IMR-90 (cell line): Measurements from ENCODE around the gene LMO1. TPM values are rescaled to one million over a fixed set of nuclear protein-coding genes. Genes with fewer than 3 reads are reported as not detected.

Source experiments
- ATAC-seq: fragments of 200-7000 bp; cut with Tn5 transposase; 2 replicates; pipeline ENCODE4 v1.9.1; 2020; ENCODE audit warnings: low read depth, mild to moderate bottlenecking, moderate library complexity
- BruUV-seq: library from RNA; stranded (reverse); fragments of 400-500 nt; replicated peaks from 2 replicates; lab custom pipeline; 2021; lab: Mats Ljungman, UMichigan
- CTCF ChIA-PET: fragments of 300-600 bp; formaldehyde crosslinking; extraction: SDS; loops from one replicate; lab custom pipeline; 2021; ENCODE audit warnings: antibody characterized with exemption; lab: Yijun Ruan, JAX
- POLR2A ChIA-PET: fragments of 300-600 bp; sonication (Branson Sonifier 250); formaldehyde crosslinking; loops from one replicate; lab custom pipeline; 2022; ENCODE audit warnings: antibody characterized with exemption; ENCODE audit not compliant: unreplicated experiment; lab: Charles Lee
- DNase-seq: peaks from one replicate; pipeline ENCODE4 v3.0.0; 2013
- H2AFZ ChIP-seq: replicated peaks from 2 replicates; pipeline ENCODE3; 2013; ENCODE audit warnings: low read length, mild to moderate bottlenecking; ENCODE audit not compliant: poor library complexity
- H2AK5ac ChIP-seq: 2 replicates; pipeline ENCODE4 v1.6.1; 2013; ENCODE audit warnings: low read depth, low read length, inconsistent platforms
- H2AK9ac ChIP-seq: replicated peaks from 2 replicates; pipeline ENCODE3; 2013; ENCODE audit warnings: mild to moderate bottlenecking, low read depth, low read length, moderate library complexity; ENCODE audit not compliant: poor library complexity
- H2BK120ac ChIP-seq: 2 replicates; pipeline ENCODE4 v1.6.1; 2013; ENCODE audit warnings: low read depth, low read length, inconsistent platforms
- H2BK15ac ChIP-seq: 3 replicates; pipeline ENCODE4 v1.6.1; 2013; ENCODE audit warnings: low read depth, low read length, inconsistent platforms
- H2BK20ac ChIP-seq: 2 replicates; pipeline ENCODE4 v1.6.1; 2013; ENCODE audit warnings: low read depth, mild to moderate bottlenecking, inconsistent platforms, low read length, moderate library complexity
- H2BK5ac ChIP-seq: 2 replicates; pipeline ENCODE4 v1.6.1; 2013; ENCODE audit warnings: mild to moderate bottlenecking, low read depth, low read length, inconsistent platforms; ENCODE audit not compliant: poor library complexity, severe bottlenecking
- H3K14ac ChIP-seq: replicated peaks from 2 replicates; pipeline ENCODE4 v1.6.1; 2013; ENCODE audit warnings: low read depth, low read length, inconsistent platforms
- H3K18ac ChIP-seq: 2 replicates; pipeline ENCODE4 v1.6.1; 2013; ENCODE audit warnings: low read depth, low read length, control low read depth
- H3K23ac ChIP-seq: 2 replicates; pipeline ENCODE4 v1.6.1; 2013; ENCODE audit warnings: low read depth, low read length, inconsistent platforms
- H3K27ac ChIP-seq: 2 replicates; pipeline ENCODE4 v1.5.1; 2013; ENCODE audit warnings: mild to moderate bottlenecking, control low read depth, low read length; ENCODE audit not compliant: insufficient read depth
- H3K27me3 ChIP-seq: 2 replicates; pipeline ENCODE4 v1.6.1; 2013; ENCODE audit warnings: low read length; ENCODE audit not compliant: control insufficient read depth, insufficient read depth
- H3K36me3 ChIP-seq: 2 replicates; pipeline ENCODE4 v1.6.1; 2013; ENCODE audit warnings: low read length, mixed read lengths; ENCODE audit not compliant: control insufficient read depth, insufficient read depth
- H3K4ac ChIP-seq: 2 replicates; pipeline ENCODE4 v1.6.1; 2013; ENCODE audit warnings: low read depth, low read length, inconsistent platforms
- H3K4me1 ChIP-seq: 2 replicates; pipeline ENCODE4 v1.6.1; 2013; ENCODE audit warnings: low read length, mixed read lengths; ENCODE audit not compliant: control insufficient read depth, insufficient read depth
- H3K4me2 ChIP-seq: 2 replicates; pipeline ENCODE4 v1.6.1; 2013; ENCODE audit warnings: low read depth, mild to moderate bottlenecking, control low read depth, low read length, moderate library complexity
- H3K4me3 ChIP-seq: 2 replicates; pipeline ENCODE4 v1.5.1; 2013; ENCODE audit warnings: low read depth, mild to moderate bottlenecking, control low read depth, low read length, moderate library complexity; ENCODE audit not compliant: insufficient read depth
- H3K56ac ChIP-seq: 2 replicates; pipeline ENCODE4 v1.6.1; 2013; ENCODE audit warnings: low read length, inconsistent platforms; ENCODE audit not compliant: insufficient read depth; ENCODE audit errors: extremely low read depth
- H3K79me1 ChIP-seq, 2 experiments: 2 replicates each; pipeline ENCODE4 v1.6.1; 2013; ENCODE audit warnings: low read length in 2 of 2, inconsistent platforms in 1 of 2, low read depth in 1 of 2
- H3K9ac ChIP-seq: 2 replicates; pipeline ENCODE4 v1.6.1; 2013; ENCODE audit warnings: low read depth, low read length, control low read depth
- H3K9me1 ChIP-seq: 2 replicates; pipeline ENCODE4 v1.6.1; 2013; ENCODE audit warnings: low read length, inconsistent platforms; ENCODE audit not compliant: insufficient read depth
- H3K9me3 ChIP-seq: 2 replicates; pipeline ENCODE4 v1.6.1; 2013; ENCODE audit warnings: low read length; ENCODE audit not compliant: control insufficient read depth, insufficient read depth
- H4K20me1 ChIP-seq: 2 replicates; pipeline ENCODE4 v1.6.1; 2013; ENCODE audit warnings: low read length, inconsistent platforms; ENCODE audit not compliant: insufficient read depth
- H4K5ac ChIP-seq: 2 replicates; pipeline ENCODE4 v1.6.1; 2013; ENCODE audit warnings: mild to moderate bottlenecking, low read depth, low read length, control low read depth
- H4K8ac ChIP-seq, 2 experiments: 2 replicates each; pipeline ENCODE4 v1.6.1; 2013; ENCODE audit warnings: low read depth in 2 of 2, low read length in 2 of 2, control low read depth in 1 of 2, inconsistent platforms in 1 of 2
- H4K91ac ChIP-seq: 2 replicates; pipeline ENCODE4 v1.6.1; 2013; ENCODE audit warnings: low read depth, low read length, inconsistent platforms; ENCODE audit not compliant: insufficient read depth
- BHLHE40 ChIP-seq: fragments of 150-350 bp; IDR thresholded peaks from 2 replicates; pipeline ENCODE4 v1.6.1; 2016; ENCODE audit warnings: mild to moderate bottlenecking, low read depth, low read length
- CEBPB ChIP-seq: IDR thresholded peaks from 2 replicates; pipeline ENCODE4 v1.6.1; 2012; ENCODE audit warnings: low read depth, low read length, improper control_type of control experiment
- CHD1 ChIP-seq: IDR thresholded peaks from 2 replicates; pipeline ENCODE4 v1.6.1; 2012; ENCODE audit warnings: low read depth, low read length, improper control_type of control experiment
- CTCF ChIP-seq: conservative IDR thresholded peaks from 2 replicates; pipeline ENCODE4 v1.5.1; 2012; ENCODE audit warnings: mild to moderate bottlenecking, low read depth, low read length, improper control_type of control experiment
- ELK1 ChIP-seq: fragments of 150-350 bp; IDR thresholded peaks from 2 replicates; pipeline ENCODE4 v1.6.1; 2016; ENCODE audit warnings: low read depth, mild to moderate bottlenecking, low read length, moderate library complexity, borderline replicate concordance
- FOS ChIP-seq: fragments of 150-350 bp; IDR thresholded peaks from 2 replicates; pipeline ENCODE4 v1.6.1; 2016; ENCODE audit warnings: low read depth, low read length
- MAFK ChIP-seq: IDR thresholded peaks from 2 replicates; pipeline ENCODE4 v1.6.1; 2012; ENCODE audit warnings: low read depth, low read length, improper control_type of control experiment
- MXI1 ChIP-seq: IDR thresholded peaks from 2 replicates; pipeline ENCODE4 v1.6.1; 2012; ENCODE audit warnings: low read depth, mild to moderate bottlenecking, low read length, moderate library complexity, borderline replicate concordance
- NFE2L2 ChIP-seq: fragments of 150-350 bp; IDR thresholded peaks from 2 replicates; pipeline ENCODE4 v1.6.1; 2016; ENCODE audit warnings: low read depth, mild to moderate bottlenecking, low read length
- RCOR1 ChIP-seq: IDR thresholded peaks from 2 replicates; pipeline ENCODE4 v1.6.1; 2012; ENCODE audit warnings: mild to moderate bottlenecking, low read length, improper control_type of control experiment; ENCODE audit not compliant: insufficient replicate concordance
- RFX5 ChIP-seq: IDR thresholded peaks from 2 replicates; pipeline ENCODE4 v1.8.0; 2012; ENCODE audit warnings: low read depth, mild to moderate bottlenecking, low read length, moderate library complexity
- SMC3 ChIP-seq: fragments of 150-350 bp; IDR thresholded peaks from 2 replicates; pipeline ENCODE4 v1.6.1; 2016; ENCODE audit warnings: low read depth, mild to moderate bottlenecking, antibody characterized with exemption, low read length, moderate library complexity
- WGBS, 2 experiments: methylation state at CpG; one replicate each; pipeline versions ENCODE4 v1.1.5 to v1.1.7; 2013; ENCODE audit warnings: missing lambda C conversion rate in 2 of 2; ENCODE audit not compliant: insufficient read length in 1 of 2; ENCODE audit errors: extremely low coverage in 2 of 2; 5-methylcytosine and 5-hydroxymethylcytosine counted together
- dilution Hi-C: fragments of 300-500 bp; cut with HindIII; formaldehyde crosslinking; loops from one replicate; pipeline ENCODE4 v1.14.3; 2018; ENCODE audit warnings: low sequenced_read_pairs; ENCODE audit not compliant: unreplicated experiment
- in situ Hi-C: fragments of 300-500 bp; cut with MboI; formaldehyde crosslinking; loops from 3 replicates; pipeline ENCODE4 v1.14.3; 2019; ENCODE audit warnings: low sequenced_read_pairs, inconsistent platforms, mixed read lengths
- intact Hi-C: fragments of 100-400 bp; cut with micrococcal nuclease; formaldehyde crosslinking; loops from 2 replicates; pipeline ENCODE4 v1.10.0; 2022
- polyA plus RNA-seq, 3 experiments: library from polyadenylated mRNA; depleted of rRNA; stranded (reverse); fragments of >200 nt; gene quantifications; 2 replicates each; pipeline ENCODE4 v1.2.3, GENCODE V29; 2012; ENCODE audit warnings: low replicate concordance in 1 of 3
- total RNA-seq: library from RNA; depleted of rRNA; stranded (reverse); fragments of >200 nt; gene quantifications from 2 replicates; pipeline ENCODE4 v1.2.3, GENCODE V29; 2012

Gene LMO1
- total and polyA plus RNA-seq, 2 of the 4 experiments (the other 2 are of a cell fraction), result not detected

- Histone ChIP-seq H3K27me3 (peaks cover 13% of the 10 kb centered on the region), H3K4me1 (no peaks in the 10 kb centered on the region), H3K9me3 (no peaks in the 10 kb centered on the region), H2BK5ac (no peak overlapping the region), H3K9me1 (no peaks in the 10 kb centered on the region), H3K23ac (no peak overlapping the region), H2BK20ac (no peak overlapping the region), H2AK5ac (no peak overlapping the region), H2AK9ac (no peak overlapping the region), H3K79me1 (no peaks in the 10 kb centered on the region), H3K4me3 (no peak overlapping the region), H3K4me2 (no peak overlapping the region), H3K27ac (no peak overlapping the region), H4K5ac (no peak overlapping the region), H2BK15ac (no peak overlapping the region), H3K9ac (no peak overlapping the region), H3K36me3 (no peaks in the 10 kb centered on the region), H4K91ac (no peak overlapping the region), H3K18ac (no peak overlapping the region), H3K56ac (no peak overlapping the region), H2AFZ (no peak overlapping the region), H4K20me1 (no peaks in the 10 kb centered on the region), H3K14ac (no peak overlapping the region), H4K8ac (no peak overlapping the region), H3K4ac (no peak overlapping the region), H2BK120ac (no peak overlapping the region)
- TF ChIP-seq CTCF, result no peak
- no peak for TF ChIP-seq RFX5
- TF ChIP-seq SMC3, result no peak
- TF ChIP-seq FOS, result no peak
- TF ChIP-seq ELK1, result no peak
- TF ChIP-seq BHLHE40, result no peak
- TF ChIP-seq MAFK, result no peak
- TF ChIP-seq NFE2L2, result no peak
- TF ChIP-seq CEBPB, result no peak
- TF ChIP-seq MXI1, result no peak
- no peak for TF ChIP-seq RCOR1
- TF ChIP-seq CHD1, result no peak
- ATAC-seq, result no peak
- in situ Hi-C loops, result no loop called here
- DNase-seq, result no peak
- intact Hi-C loops, result no loop called here
- dilution Hi-C loops, result no loop called here
- CTCF ChIA-PET, result no interaction called here
- WGBS, 2 experiments, result 60% methylated on average over 2 of the region's 4 CpGs; no CpG with 5 or more reads in 1 of the 2 experiments
- no TSS peak for BruUV-seq
- POLR2A ChIA-PET, result no interaction called here
Measured at GRCh38 chr11:8194956-8195355, 68.7 kb downstream of the LMO1 start.
